Right hindlimb (tissue), 1 donor: ENCODE measurements around the gene BLTP2.
"Not testable (repeated sequence)": the region's sequence is repeated elsewhere in the genome, so short reads cannot be mapped to it uniquely, and the experiment has no call there.

ENCODE experiments used
- DNase-seq: peaks from one replicate; pipeline ENCODE4 v3.0.0-alpha.2; 2018

The BLTP2 gene

DNA sequence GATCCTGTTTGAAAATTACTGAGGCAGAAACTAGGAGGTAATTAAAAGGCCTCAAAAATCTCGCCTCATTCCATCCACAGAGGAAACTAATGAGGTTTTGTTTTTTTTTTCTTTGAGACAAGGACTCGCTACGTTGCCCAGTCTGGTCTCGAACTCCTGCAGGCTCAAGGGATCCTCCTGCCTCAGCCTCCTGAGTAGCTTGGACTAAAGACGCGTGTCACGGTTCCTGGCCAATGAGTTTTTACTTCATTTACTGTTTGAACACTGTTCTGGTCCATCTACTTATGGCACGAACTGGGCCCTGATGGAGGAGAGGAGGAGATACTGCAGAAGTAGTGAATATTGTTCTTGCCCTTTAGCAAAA, 600 bp upstream of the BLTP2 start:
- DNase-seq = no peak

DNA sequence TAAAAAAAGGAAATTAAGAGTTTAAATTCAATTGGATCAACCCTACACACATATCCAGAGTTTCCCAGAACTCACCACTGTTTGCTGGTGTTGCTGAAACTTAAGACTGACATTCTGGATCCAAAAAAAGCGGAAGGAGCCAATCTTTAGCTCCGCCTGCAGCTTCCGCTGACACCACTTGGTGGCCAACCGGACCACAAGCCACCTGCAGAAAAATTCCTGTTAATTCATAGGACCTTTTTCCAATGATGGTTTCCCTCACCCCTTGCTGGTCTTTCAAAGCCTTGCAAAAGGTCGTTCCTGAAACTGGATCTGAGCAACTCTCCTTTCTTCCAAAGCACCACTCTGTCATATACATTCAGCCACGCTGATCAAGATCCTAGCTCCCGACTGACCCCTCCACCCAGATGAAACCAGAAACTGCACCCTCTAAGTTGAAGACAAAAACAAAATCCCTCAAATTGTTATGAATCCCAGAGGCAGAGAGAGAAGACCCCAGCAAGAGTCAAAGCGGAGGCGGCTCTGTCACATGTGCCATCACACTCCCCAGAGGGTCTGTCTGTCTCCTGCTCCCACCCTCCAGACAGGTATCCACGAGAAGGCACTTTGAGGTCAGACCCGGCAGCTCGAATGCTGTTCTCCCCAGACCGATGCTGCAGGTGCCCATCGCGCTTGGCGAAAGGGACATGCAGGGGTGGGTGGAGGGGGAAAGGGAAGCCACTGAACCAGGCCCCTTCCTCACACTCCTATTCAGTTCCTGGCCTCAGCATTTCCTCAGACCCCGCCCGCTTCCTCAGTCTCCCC, 773 bp downstream of the BLTP2 start:
- peak; percentile 43 for DNase-seq

DNA sequence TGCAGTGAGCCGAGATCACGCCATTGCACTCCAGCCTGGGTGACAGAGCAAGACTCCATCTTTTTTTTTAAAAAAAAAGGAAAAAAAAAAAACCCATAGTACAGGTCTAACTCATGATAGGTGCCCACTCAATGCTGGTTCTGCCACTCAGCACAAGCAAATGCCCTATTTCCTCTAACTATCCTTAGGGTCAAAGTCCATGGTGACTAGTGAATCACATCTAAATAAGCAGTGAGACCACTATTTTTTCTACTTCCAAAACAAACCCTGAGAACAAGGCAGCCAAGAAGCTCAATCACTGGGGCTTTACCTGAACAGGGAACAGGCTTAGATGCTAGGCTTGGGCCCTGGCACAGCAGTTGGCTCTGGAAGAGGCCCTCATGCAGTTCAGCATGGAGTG, 3.4 kb downstream of the BLTP2 start:
- DNase-seq = no peak

DNA sequence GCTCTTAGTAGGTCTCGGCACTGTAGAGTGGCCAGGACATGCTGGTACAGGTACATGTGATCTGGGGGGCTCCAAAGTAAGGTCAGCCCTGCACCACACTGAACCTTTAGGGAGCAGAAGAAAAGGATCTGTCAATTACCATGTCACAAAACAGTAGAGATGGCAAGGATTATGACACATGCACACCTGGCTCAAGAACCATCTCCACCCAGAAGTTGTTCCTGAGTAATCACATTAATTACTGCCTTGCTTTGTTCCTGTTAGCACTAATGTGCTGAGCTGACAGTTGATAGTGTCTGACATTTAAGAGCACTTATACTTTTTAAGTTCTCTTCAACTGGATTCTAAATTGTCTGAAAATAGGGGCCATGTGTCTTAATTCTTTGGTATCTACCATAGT, 9.5 kb downstream of the BLTP2 start:
- no peak for DNase-seq

DNA sequence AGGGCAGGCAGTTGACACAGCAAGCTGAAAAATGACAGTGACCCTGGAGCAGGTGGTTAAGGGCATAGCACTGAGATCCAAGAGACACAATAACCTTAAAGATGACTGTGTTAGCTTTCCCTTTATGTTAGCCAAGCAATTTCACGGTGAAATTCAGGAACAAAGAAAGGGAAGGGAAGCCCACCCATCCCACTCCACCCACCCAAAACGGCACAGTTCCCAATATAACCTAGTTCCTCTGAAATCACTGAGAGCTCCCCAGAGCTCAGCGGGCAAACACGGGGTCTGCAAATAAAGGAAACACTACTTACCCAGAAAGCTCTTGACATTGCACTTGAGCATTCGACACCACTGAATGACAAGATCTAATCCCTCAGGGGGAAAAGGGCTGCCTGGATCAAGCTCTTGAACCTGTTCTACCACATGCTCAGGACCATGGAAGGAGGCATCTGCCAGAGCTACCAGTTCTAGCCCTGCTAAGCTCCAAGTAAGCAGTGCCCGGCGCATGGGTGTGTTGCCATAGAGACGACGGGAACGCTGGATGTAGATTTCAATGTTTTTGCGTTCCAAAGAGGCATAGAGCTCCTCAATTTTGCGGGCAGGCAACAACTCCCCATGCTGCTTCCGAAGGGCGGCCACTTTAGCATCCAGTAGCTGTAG, 10.6 kb downstream of the BLTP2 start:
- no peak for DNase-seq

DNA sequence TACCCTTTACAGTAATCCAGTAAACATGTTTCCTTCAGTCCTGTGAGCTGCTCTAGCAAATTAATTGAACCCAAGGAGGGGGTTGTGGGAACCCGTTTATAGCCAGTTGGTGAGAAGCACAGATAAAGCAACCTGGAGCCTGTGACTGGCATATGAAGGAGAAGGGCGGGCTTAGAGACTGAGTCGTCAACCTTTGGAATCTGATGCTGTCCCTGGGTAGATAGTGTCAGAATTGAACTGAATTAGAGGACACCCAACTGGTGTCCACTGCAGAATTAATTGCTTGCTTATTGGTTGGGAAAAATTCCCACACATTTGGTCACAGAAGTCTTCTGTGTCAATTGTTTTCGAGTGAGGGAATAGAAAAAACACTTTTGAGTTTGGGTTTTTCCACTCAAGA, 18.1 kb downstream of the BLTP2 start:
- no peak for DNase-seq

DNA sequence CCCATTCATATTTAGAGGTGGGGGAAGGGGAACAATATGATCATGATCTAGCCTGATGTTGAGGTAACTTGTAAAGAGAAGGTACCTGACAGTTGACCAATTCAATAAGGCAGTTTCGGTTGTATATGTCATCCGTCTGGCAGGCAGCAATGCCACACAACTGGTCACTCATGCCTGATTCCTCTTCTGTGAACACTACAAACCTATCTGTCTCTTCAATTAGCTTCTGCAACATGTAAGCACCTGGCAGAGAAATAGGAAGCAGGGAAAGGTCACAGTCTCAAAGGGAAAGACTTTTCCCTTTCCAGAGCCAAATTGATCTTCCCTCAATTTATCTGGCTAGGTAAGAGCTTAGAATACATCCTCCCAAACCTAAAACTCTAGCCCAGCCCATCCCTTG, 20.8 kb downstream of the BLTP2 start:
- no peak for DNase-seq

DNA sequence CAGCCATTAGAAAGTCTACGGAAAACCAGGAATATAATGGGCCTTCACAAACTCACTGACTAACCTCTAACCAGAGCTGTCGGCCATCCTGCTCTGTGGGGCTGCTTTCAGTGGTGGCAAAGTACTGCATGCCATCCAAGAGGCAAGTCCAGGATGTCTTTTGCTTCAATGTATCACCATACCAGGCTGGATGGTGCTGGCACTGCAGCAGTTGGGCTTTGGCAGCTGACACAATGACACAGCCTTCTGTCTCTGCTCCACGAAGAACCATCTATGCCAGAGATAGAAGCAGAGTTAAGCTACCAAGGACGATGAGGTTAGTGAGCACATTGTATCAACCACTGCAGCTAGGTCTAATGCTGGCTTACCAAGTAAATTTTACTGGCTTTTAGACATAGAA, 21.3 kb downstream of the BLTP2 start:
- no peak for DNase-seq

DNA sequence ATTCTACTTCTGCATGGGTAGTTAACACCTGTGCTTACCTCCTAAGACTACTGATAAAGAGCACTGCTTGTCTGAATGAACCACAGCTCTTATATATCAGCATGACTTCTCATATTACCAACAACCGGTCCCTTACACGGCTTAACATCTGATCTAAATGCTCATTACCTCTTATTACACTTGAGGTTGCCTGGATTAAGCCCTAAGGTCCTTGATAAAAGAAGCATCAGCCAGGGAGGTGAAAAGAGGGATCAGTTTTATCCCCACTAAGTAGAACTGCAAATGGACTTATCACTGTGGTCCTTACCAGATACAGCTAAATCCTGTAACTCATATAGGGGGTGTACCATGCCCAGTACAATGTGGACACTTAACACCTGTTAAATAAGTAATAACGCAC, 22.8 kb downstream of the BLTP2 start:
- no peak for DNase-seq

DNA sequence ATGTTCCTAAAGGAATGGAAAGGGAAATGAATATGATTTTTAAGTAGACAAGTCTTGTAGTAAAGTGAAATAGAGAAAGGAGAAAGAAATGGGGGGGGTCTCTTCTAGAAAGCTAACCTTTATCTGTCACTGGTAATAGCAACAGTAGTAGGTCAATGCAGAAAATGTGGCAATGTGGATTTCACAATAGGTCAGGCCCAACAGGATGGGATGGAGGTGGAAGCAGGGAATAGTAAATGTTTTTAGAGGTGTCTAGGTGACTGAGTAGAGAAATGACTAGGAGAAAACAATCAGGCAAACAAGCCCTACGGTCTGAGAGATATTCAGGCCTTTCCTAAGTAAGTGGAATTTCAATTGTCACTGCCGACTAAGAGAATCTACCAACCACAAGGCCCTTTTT, 24.9 kb downstream of the BLTP2 start:
- DNase-seq = no peak

DNA sequence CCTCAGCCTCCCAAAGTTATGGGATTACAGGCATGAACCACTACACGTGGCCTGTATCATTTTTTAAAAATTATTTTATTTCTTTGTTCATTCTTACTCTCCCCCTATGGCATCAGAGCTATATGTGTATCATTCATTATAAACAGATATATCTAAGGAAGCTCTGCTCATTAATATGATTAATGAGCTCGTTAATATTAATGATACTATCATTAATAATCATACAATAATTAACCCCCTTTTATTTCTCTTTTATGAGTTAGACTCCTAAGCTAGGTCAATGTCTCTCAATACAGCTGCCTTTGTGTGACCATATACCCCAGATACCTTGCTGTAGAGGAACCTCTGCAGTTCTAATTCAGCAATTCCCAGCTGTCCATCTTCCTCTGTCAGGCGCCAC, 26.5 kb downstream of the BLTP2 start:
- DNase-seq = no peak

DNA sequence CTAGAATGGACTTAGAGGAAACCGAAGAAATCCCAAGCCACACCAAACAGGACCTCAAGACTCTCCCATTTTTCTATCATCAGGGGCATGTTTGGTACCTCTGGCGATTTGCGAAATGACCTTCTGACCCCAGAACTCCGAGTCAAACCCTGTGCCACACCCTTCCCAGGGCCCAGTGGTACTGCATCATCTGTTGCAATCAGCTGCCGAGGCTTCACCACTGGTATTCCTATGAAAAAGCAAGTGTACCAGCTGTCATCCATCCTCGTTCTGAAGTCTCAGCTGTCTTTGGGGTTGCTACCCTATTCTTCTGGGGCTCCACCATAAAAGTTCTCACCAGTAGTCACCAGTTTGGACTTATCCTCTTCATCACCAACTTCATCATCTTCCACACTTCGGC, 28.7 kb downstream of the BLTP2 start:
- no peak for DNase-seq

DNA sequence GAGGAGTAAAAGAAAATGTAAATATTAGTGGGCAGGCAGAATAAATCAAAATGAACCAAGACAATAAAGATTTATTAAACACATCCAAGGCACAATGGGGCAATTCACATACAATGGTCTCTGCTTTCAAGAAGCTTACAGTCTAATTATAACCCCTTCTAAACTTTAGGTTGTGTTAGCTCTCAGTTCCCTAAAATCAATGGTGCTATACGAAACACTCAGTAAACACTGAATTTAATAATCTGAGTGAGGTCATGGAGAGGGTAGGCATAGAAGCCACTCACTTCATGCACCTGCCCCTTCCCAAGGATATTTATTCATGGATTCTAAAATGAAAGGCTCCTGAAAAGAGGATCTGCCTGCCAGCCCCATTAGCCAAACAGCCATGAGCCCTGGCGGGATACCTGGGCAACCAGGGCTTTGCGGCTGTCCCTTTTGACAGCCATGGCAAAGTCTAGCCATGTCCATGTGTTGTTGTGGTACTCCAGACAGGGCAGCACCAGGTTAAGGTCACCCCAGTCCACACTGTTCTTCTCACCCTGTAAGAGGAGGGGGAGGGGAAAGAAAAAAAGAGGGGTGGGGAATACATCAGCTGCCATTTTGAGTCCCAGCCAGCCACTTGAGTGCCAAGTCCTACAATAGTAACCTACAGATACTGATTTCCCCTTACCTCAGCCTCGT, 29.6 kb downstream of the BLTP2 start:
- no peak for DNase-seq

DNA sequence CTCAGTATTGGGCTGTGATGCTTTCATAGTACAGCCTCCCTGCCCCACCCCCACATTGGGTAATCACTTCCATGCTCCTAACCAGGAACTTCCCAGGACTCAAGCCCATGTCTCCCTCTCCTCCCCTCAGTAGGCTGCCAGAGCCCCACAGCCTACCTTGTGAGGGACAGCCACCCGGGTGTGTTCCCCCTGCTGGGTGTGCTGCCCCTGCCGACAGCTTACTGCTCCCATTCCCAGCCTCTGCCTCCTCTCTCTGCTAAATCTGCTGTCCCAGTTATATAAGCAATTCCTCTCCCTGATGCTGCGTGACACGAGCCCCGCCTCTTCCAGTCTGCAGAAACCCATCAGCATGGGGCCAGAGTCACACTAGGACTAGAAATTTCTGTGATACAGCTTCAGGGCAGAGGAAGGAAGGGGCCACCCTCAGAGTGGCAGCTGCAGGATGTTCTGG, 31.0 kb downstream of the BLTP2 start, which contains the start of gene RSKR:
TSS of gene RSKR (minus strand) at position 255 of the 451 bp plus-strand sequence. CDS start at position 231, 24 bp downstream.
- no peak for DNase-seq

DNA sequence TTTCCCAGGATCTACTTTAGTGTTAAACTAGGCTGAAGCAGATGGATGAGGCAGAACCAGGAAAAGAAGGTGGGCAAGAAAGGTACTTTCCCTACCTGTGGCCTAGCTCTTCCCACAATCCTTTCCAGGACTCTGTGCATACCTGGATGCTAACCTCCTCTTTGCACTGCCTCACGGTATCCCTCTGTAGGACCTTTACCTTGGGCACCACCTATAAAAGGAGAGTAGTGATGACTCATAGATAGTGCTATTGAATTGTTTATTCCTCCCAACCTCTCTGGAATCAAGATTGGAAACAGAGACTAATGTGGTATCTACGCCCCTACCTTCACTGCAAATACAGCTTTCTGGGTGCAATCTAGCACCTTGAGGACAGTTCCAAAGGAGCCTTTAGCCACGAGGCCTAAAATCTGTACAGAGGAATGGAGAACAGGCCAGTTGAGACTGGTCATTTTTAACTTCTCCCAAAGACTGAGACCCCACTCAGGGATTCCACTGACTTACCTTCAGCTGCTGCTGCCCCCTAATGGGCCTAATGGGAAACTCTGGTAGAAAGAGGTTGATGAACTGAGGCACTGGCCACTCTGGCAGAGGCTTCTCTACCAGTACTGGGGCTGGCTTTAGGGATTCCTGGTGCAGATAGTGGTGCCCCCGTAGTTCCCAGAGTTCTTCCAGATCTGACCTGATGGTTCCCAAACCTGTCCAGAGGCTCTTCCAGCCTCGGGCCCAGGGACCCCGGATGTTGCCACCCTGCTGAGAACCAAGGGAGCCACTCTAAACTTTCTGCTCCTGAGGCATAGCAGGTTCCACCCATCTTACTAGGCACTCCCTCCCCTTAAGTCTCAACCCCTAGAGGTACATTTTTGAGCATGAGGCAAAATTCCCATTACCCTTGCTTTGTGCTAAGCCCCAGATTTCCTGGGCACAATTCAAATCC, 31.8 kb downstream of the BLTP2 start:
- DNase-seq = peak; percentile 38

DNA sequence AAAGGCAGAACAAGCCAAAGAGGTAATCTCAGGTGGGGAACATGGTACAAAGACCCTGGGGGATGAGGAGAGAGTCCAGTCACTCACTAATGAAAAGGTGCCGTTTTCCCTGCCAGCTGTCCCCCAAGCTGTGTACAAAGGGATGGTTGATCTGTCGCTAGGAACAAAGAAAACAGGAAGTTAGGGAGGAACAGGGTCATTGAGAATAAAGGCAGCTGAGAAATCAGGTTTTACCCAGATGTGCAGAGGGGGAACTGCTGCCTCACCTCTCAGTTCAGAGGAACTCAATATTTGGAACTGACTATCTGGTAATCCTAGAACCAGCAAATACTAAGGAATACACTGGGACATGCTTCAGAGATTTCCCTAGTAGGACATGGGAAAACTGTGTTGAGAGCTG, 32.4 kb downstream of the BLTP2 start:
- DNase-seq = no peak

DNA sequence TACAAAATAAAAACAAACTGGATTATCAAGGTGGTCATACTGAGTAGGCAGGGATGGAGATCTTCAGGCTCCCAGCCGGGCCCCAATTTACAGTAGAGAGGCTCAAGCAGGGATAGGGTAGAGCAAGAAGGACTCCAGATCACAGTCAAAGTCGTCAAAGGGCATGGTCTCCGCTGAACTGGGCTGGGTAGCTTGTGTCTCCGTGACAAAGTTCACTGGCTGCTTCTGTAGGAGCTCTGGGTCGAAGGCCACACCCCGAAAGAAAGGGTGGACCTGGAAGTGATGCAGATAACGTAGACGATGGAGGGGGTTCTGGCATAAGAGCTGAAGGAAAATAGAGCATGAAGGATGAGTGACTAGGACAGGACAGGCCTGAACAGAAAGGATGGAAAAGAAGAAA, 34.6 kb downstream of the BLTP2 start:
- no peak for DNase-seq

DNA sequence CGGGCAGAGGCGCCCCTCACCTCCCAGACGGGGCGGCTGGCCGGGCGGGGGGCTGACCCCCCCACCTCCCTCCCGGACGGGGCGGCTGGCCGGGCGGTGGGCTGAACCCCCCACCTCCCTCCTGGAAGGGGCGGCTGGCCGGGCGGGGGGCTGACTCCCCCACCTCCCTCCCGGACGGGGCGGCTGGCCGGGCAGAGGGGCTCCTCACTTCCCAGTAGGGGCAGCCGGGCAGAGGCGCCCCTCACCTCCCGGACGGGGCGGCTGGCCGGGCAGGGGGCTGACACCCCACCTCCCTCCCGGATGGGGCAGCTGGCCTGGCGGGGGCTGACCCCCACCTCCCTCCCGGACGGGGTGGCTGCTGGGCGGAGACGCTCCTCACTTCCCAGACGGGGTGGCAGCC, 40.9 kb downstream of the BLTP2 start:
- not testable (repeated sequence) for DNase-seq

DNA sequence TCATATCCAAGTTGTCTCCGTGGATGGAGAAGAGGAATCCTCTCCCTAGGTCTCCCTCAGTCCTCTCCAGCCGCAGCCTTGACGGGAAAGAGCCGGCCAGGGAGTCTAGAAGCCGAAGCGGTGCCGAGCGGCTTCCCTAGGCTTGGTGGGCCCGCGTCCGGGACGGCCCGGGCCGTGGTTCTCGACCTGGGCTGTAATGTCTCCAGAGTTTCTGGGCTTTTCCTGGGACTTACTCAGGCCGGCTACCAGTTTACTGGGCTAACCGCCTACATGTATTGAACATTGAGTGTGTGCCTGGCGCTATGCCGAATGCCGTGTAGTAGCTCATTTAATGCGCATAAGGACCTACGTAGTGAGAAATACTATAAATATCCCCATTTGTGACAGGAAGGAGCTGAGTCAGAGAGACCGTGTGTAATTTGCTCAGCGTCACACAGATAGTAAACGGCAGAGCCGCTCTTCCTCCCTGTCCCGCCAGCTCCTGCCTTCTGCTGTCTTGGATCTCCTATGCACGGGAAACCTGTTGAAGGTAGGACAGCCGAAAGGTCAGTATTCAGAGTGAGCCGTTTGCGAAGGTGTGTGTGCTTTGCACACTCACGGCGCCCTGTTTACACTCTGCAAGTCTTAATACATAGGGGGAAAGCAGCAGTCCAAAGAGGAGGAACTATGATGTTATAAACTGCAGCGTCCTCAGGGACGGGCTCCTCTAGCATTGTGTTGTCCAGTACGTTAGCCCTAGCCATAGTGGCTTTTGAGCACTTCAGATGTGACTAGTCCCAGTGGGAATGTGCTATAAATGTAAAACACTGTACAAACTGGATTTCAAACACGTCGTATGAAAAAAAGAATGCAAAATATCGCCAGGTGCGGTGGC, 45.4 kb downstream of the BLTP2 start:
- DNase-seq = peak; percentile 74

DNA sequence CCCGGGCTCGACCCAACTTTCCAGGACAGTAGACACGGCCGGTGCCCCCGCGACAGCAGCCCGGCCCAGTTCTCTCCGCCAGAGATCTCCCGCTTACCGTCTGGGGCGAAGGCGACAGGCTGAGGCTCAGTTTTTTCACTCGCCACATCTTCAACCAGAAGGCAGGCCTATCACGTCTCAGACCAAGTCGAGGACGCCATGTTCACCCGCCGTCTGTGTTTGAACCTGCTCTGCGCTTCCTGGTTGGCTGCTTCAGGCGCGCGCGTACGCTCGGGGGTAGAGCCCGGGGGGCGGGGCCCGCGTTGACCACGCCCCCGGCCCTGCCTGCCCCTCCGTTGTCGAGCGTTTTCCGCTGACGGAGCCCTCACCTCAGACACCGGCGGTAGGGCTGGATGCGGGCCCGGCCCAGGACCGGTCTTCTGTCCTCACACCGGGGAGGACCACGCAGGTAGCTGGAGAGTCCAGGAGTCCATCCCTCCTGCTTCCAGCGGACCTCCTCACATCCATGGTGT, 46.1 kb downstream of the BLTP2 start, which contains the start of gene SPAG5:
TSS of gene SPAG5 (minus strand) at position 227 of the 512 bp plus-strand sequence. CDS start at position 148, 79 bp downstream.
- DNase-seq = peak; percentile 96

DNA sequence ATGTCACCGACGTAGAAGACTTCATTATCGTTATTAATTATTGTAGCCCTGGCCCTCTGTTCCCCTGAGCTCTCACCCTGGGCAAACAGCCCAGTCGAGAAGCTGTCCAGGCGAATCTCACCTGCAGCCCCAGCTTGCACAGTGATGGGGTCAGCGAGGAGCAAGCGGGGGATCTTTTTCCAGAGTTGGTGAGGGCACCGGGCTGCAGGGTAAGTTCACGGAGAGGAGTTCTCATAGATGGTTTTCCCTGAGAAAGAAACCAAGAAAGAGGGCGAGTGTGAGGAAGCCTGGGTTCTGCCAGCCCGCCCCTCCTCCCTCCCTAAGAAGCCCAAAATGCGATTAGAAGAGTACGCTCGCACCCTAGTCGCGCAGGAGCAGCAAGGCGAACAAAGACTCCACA, 46.6 kb downstream of the BLTP2 start:
- no peak for DNase-seq
